Cardiac fibroblast (primary cell): ENCODE results near the gene TMPRSS9.

Source experiments
- DNase-seq, 2 donors: peaks; one replicate each; pipeline versions ENCODE4 v3.0.0 to v3.0.0-alpha.2; 2010; ENCODE audit warnings: low read depth in 2 of 2
- H3K4me3 ChIP-seq, 2 donors: replicated peaks in 1 of 2; 1 replicate in 1 of 2; 2 replicates in 1 of 2; pipeline ENCODE4 v1.5.1; 2011; ENCODE audit warnings: low read depth in 2 of 2, low read length in 2 of 2, mild to moderate bottlenecking in 2 of 2, moderate library complexity in 1 of 2
- TF ChIP-seq, protein P1 (sequence below): IDR thresholded peaks from one replicate; pipeline ENCODE4 v1.5.1; 2011; ENCODE audit warnings: low read depth, mild to moderate bottlenecking, low read length, inconsistent platforms

TMPRSS9 gene

DNA sequence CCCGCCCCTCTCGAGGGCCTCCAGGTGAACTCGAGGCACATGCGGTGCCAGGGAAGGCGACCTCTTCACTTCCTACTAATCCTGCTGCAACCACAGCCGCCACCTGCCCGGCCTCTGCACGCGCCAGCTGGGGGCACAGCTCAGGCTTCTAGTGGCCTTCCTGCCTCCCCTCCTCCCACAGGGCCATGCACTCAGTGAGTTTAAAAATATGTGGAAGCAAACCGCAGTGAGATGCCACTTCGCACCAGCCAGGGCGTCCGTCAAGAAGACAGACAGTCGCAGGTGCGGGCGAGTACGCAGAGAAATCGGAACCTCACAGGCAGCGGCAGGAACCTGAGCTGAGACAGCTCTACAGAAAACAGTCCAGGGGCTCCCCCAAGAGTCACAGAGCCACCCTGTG, 86.3 kb downstream of the TMPRSS9 start:
- TF ChIP-seq, protein P1, sequence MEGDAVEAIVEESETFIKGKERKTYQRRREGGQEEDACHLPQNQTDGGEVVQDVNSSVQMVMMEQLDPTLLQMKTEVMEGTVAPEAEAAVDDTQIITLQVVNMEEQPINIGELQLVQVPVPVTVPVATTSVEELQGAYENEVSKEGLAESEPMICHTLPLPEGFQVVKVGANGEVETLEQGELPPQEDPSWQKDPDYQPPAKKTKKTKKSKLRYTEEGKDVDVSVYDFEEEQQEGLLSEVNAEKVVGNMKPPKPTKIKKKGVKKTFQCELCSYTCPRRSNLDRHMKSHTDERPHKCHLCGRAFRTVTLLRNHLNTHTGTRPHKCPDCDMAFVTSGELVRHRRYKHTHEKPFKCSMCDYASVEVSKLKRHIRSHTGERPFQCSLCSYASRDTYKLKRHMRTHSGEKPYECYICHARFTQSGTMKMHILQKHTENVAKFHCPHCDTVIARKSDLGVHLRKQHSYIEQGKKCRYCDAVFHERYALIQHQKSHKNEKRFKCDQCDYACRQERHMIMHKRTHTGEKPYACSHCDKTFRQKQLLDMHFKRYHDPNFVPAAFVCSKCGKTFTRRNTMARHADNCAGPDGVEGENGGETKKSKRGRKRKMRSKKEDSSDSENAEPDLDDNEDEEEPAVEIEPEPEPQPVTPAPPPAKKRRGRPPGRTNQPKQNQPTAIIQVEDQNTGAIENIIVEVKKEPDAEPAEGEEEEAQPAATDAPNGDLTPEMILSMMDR: no peak
- DNase-seq: no peak
- no peak overlapping the region for H3K4me3 ChIP-seq

DNA sequence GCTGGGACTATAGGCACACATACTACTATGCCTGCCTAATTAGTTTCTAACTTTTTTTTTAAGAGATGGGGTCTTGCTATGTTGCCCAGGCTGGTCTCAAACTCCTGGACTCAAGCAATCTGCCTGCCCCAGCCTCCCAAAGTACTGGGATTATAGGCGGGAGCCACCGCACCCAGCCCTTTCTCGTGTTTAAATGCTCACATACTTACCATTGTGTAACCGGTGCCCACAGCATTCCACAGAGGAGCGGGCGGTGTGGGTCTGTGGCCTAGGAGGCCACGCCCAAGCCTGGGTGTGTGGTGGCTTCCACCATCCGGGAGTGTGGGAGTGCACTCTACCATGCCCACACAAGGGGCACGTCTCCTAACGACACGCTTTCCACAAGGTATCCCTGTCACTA, 89.0 kb downstream of the TMPRSS9 start:
- no peak for DNase-seq
- TF ChIP-seq, protein P1: no peak
- H3K4me3 ChIP-seq: no peak overlapping the region

DNA sequence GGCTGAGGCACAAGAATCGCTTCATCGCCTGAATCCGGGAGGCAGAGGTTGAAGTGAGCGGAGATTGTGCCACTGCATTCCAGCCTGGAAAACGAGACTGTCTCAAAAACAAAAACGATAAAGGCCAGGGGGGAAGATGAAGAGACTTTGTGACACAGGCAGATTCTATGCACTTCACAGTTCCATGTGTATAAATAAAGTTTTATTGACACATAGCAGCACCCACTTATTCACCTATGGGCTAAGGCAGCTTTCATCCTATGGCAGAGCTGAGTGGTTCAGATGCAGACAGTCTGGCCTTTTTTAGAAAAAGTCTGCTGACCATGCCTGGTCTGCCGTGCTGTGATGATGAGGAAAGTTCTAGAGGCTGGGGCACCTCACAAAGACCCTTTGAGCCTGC, 91.1 kb downstream of the TMPRSS9 start:
- TF ChIP-seq, protein P1: no peak
- H3K4me3 ChIP-seq: no peak overlapping the region
- DNase-seq: no peak

DNA sequence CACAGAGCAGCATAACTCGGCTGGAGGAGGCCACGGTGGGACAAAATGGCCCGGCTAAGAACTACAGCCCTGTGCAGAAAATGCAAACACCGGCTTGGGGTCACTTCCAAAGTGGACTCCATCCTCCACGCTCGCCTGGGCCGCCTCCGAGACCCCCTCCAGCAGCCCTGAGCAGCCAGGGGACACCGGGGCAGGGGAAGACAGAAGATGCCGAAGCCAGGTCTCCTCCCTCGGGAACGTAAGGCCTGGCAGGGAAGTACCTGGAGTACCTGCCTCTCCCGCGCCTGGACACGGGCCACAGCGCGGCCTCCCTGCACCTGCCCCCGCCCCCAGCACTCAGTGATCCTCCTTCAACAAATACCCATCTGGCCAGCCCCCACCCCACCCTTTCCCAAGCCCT, 91.7 kb downstream of the TMPRSS9 start:
- H3K4me3 ChIP-seq: no peak overlapping the region
- no peak for DNase-seq
- TF ChIP-seq, protein P1: no peak

DNA sequence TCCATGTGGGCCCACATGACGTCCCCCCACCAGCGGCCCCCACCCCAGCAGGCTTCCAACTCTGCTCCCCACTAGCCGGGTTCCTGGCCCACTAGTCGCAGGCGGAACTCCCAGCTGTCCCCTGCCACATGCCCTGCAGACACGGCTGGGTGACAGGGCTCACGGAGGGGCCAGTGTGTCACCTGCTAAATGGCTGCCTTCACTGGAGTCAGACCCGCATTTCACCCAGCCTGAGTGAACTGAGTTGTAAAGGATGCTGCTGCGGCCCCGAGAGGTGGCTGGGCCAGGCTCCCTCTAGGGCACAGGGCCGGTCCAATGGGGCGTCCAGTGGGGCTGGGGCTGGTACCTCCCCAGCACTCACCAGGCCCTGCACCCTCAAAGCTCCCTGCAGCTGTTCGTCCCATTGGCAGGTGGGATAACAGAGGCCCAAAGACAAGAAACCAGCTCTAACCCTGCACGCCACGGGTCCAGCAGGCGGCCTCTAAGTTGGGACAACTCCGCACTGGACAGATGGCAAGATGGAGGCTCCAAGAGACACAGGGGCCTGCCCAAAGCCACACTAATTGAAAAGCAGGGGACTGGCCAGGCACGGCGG, 93.5 kb downstream of the TMPRSS9 start:
- DNase-seq: no peak
- TF ChIP-seq, protein P1: no peak
- H3K4me3 ChIP-seq: no peak overlapping the region

DNA sequence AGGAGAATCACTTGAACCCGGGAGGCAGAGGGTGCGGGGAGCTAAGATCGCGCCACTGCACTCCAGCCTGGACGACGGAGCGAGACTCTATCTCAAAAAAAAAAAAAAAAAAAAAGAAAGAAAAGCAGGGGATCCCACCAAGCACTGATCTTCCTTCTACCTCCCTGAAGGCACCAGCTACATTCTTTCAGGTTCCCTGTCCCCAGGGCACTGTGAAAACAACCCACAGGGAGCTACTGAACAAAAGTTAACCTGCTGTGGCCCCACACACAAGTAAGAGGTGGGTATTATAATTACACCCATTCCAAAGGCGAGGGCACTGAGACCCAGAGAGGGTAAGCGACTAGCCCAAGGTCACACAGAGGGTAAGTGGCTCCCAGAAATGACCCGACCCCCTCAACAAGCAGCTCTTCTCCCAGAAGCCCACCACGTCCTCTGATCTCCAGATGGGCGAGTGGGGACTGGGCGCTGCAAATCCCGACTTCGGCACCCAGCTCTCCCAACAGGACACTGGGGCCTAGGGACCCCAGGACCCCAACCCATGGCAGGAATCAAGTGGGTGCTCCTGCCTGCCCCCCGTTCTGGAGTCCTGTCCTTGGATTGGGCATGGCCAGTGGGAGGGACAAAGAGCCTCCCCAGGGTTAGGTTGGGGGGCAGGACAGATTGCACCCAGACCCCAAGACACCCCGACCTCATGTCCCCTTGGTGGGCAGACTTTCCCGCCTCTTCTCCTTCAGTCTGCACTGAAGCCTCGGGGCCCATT, 94.3 kb downstream of the TMPRSS9 start:
- H3K4me3 ChIP-seq: no peak overlapping the region
- DNase-seq: no peak
- TF ChIP-seq, protein P1: no peak
